HCT116 (cell line): ENCODE results near the gene DOCK9. TPM values are rescaled to one million over a fixed set of nuclear protein-coding genes. Genes with fewer than 3 reads are reported as not detected.

Experiments
- ATAC-seq: fragments of 200-7000 bp; cut with Tn5 transposase; 2 replicates; pipeline ENCODE4 v1.9.1; 2020; ENCODE audit warnings: mild to moderate bottlenecking, moderate library complexity
- BruUV-seq: library from RNA; stranded (reverse); fragments of 400-500 nt; replicated peaks from 2 replicates; lab custom pipeline; 2021; lab: Mats Ljungman, UMichigan
- CTCF ChIA-PET: fragments of 300-600 bp; sonication (Branson Sonifier 250); formaldehyde crosslinking; loops from one replicate; lab custom pipeline; 2021; ENCODE audit warnings: antibody characterized with exemption; lab: Charles Lee
- POLR2A ChIA-PET: fragments of 300-600, 350-600 bp; sonication (Branson Sonifier 250); formaldehyde crosslinking; loops from one replicate; lab custom pipeline; 2021; ENCODE audit warnings: antibody characterized with exemption; lab: Charles Lee
- RAD21 ChIA-PET, 2 experiments: fragments of 300-600 bp; sonication (Branson Sonifier 250); formaldehyde crosslinking; loops; one replicate each; lab custom pipeline; 2023; ENCODE audit warnings: low total read pairs in 2 of 2; ENCODE audit not compliant: uncharacterized antibody in 2 of 2, unreplicated experiment in 2 of 2, low non-redundant PET in 1 of 2; lab: Charles Lee
- DNase-seq: peaks from one replicate; pipeline ENCODE4 v3.0.0-alpha.2; 2010; ENCODE audit warnings: low read depth, low spot score
- H2AFZ ChIP-seq: fragments of 200-600 bp; shearing (Covaris generic), sonication (generic); 2 replicates; pipeline ENCODE4 v1.6.1; 2017; ENCODE audit warnings: low read depth, mixed run types, mixed read lengths, antibody characterized with exemption, low read length; ENCODE audit not compliant: poor library complexity, severe bottlenecking
- H3K27ac ChIP-seq: 2 replicates; pipeline ENCODE4 v1.5.1; 2012; ENCODE audit warnings: low read depth, low read length
- H3K27me3 ChIP-seq: fragments of 200-600 bp; sonication (generic); 2 replicates; pipeline ENCODE4 v1.6.1; 2016; ENCODE audit warnings: mixed run types, low read length, mixed read lengths; ENCODE audit not compliant: insufficient read depth
- H3K36me3 ChIP-seq, 2 experiments: fragments of 200-500 bp in 1 of 2; fragments of 200-600 bp in 1 of 2; sonication (Bioruptor generic) in 1 of 2; sonication (generic) in 1 of 2; 2 replicates each; pipeline versions ENCODE4 v1.5.1 to v1.6.1; 2014 to 2016; ENCODE audit warnings: low read length in 2 of 2, inconsistent platforms in 1 of 2, mixed read lengths in 1 of 2, mixed run types in 1 of 2; ENCODE audit not compliant: insufficient read depth in 2 of 2, control insufficient read depth in 1 of 2
- H3K4me1 ChIP-seq, 2 experiments: fragments of 200-600 bp in 1 of 2; sonication (generic) in 1 of 2; 2 replicates each; pipeline versions ENCODE4 v1.5.1 to v1.6.1; 2012 to 2017; ENCODE audit warnings: low read length in 2 of 2, inconsistent platforms in 1 of 2, mild to moderate bottlenecking in 1 of 2, mixed read lengths in 1 of 2, mixed run types in 1 of 2, moderate library complexity in 1 of 2; ENCODE audit not compliant: insufficient read depth in 2 of 2, control insufficient read depth in 1 of 2
- H3K4me2 ChIP-seq: fragments of 200-600 bp; sonication (generic); 2 replicates; pipeline ENCODE4 v1.6.1; 2017; ENCODE audit warnings: mixed run types, low read length, mixed read lengths
- H3K4me3 ChIP-seq, 2 experiments: fragments of 200-600 bp in 1 of 2; sonication (generic) in 1 of 2; replicated peaks in 1 of 2; 2 replicates each; pipeline ENCODE4 v1.5.1; 2011 to 2016; ENCODE audit warnings: low read length in 2 of 2, control low read depth in 1 of 2, low read depth in 1 of 2, mild to moderate bottlenecking in 1 of 2, mixed read lengths in 1 of 2, mixed run types in 1 of 2
- H3K79me2 ChIP-seq: fragments of 200-600 bp; sonication (generic); 2 replicates; pipeline ENCODE4 v1.6.1; 2017; ENCODE audit warnings: mild to moderate bottlenecking, mixed run types, low read length, moderate library complexity, mixed read lengths; ENCODE audit not compliant: insufficient read depth
- H3K9ac ChIP-seq: fragments of 200-600 bp; sonication (generic); 2 replicates; pipeline ENCODE4 v1.6.1; 2016; ENCODE audit warnings: low read length, mixed read lengths
- H3K9me2 ChIP-seq: fragments of 200-600 bp; sonication (generic), shearing (Covaris generic); 2 replicates; pipeline ENCODE4 v1.6.1; 2017; ENCODE audit warnings: mixed run types, mild to moderate bottlenecking, moderate library complexity; ENCODE audit not compliant: insufficient read depth
- H3K9me3 ChIP-seq, 2 experiments: fragments of 200-500 bp in 1 of 2; fragments of 200-600 bp in 1 of 2; sonication (Bioruptor generic) in 1 of 2; sonication (generic) in 1 of 2; 2 replicates each; pipeline ENCODE4 v1.6.1; 2014 to 2017; ENCODE audit warnings: low read length in 2 of 2, mixed read lengths in 2 of 2, inconsistent platforms in 1 of 2, low read depth in 1 of 2, mild to moderate bottlenecking in 1 of 2, mixed run types in 1 of 2, moderate library complexity in 1 of 2; ENCODE audit not compliant: control insufficient read depth in 1 of 2, insufficient read depth in 1 of 2
- H4K20me1 ChIP-seq: fragments of 200-600 bp; sonication (generic), shearing (Covaris generic); 2 replicates; pipeline ENCODE4 v1.6.1; 2017; ENCODE audit warnings: mixed run types, mild to moderate bottlenecking, moderate library complexity; ENCODE audit not compliant: insufficient read depth
- CBX3 ChIP-seq: IDR thresholded peaks from 2 replicates; pipeline ENCODE4 v1.6.1; 2012; ENCODE audit warnings: low read depth
- ELF1 ChIP-seq: IDR thresholded peaks from 2 replicates; pipeline ENCODE4 v1.6.1; 2012; ENCODE audit warnings: low read depth, borderline replicate concordance
- FOSL1 ChIP-seq: IDR thresholded peaks from 2 replicates; pipeline ENCODE4 v1.6.1; 2012; ENCODE audit warnings: low read depth
- POLR2A ChIP-seq: IDR thresholded peaks from 2 replicates; pipeline ENCODE4 v1.7.0; 2011; ENCODE audit warnings: borderline replicate concordance; ENCODE audit not compliant: insufficient read depth, insufficient read length; ENCODE audit errors: extremely low read depth
- TCF7L2 ChIP-seq: IDR thresholded peaks from 2 replicates; pipeline ENCODE4 v1.7.0; 2011; ENCODE audit warnings: borderline replicate concordance, inconsistent platforms; ENCODE audit not compliant: insufficient read depth, insufficient read length; ENCODE audit errors: extremely low read depth
- ZNF274 ChIP-seq: fragments of 200-500 bp; sonication (Bioruptor generic); IDR thresholded peaks from 2 replicates; pipeline ENCODE4 v1.6.1; 2014; ENCODE audit warnings: mild to moderate bottlenecking, low read depth, low read length, inconsistent platforms
- intact Hi-C: fragments of 100-400 bp; cut with micrococcal nuclease; formaldehyde crosslinking; loops from 2 replicates; pipeline ENCODE4 v1.10.0; 2022
- total RNA-seq: library from RNA; stranded (reverse); gene quantifications from one replicate; pipeline ENCODE4 v1.2.1, GENCODE V29; 2021; ENCODE audit not compliant: unreplicated experiment
- TF ChIP-seq, protein P1 (sequence below): IDR thresholded peaks from 2 replicates; pipeline ENCODE4 v1.6.1; 2012; ENCODE audit warnings: low read depth
- TF ChIP-seq, protein P2 (sequence below), 3 experiments: fragments of 200-600 bp in 1 of 3; sonication (generic) in 1 of 3; IDR thresholded peaks in 2 of 3; conservative IDR thresholded peaks in 1 of 3; 2 replicates each; pipeline ENCODE4 v1.5.1; 2012 to 2017; ENCODE audit warnings: low read depth in 2 of 3, low read length in 2 of 3, antibody characterized with exemption in 1 of 3, borderline replicate concordance in 1 of 3, control low read depth in 1 of 3, mild to moderate bottlenecking in 1 of 3, mixed read lengths in 1 of 3, mixed run types in 1 of 3, moderate library complexity in 1 of 3; ENCODE audit not compliant: insufficient read depth in 1 of 3
- TF ChIP-seq, protein P3 (sequence below): IDR thresholded peaks from 2 replicates; pipeline ENCODE4 v1.6.1; 2012

DOCK9 gene
- total RNA-seq, 1 experiment from 2014 or later, result 58.8 TPM

DNA sequence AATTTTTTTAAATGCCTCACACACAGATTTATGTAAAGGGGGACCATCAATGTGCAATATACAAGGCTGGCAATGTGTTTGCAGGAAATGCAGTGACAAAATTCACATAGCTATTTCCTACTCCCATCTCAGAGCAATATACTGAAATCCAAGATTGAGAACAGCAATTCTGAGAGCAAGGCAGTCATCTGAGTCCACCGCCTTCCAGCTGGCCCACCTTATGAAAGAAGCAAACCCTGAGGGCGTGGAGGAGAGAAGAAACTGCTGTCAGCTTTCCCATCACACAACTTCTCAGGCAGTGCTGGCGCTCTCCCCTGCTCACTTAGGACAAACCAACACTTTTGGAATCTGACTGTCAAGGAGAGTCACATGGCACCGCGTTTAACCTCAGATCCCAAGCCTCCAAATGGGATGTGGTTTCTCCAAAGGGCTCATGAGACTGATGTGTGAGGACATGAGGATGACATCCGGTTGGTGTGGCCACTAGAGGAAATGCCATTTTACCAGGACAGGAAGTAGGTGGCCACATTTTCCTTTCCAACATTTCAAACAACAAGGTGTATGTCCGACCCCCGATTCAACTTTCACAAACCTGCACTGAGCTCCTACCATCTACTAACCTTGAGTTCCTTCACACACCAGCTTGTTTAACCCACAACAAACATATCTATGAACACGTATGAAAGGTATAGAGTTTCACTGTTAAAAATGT, 3.7 kb upstream of the DOCK9 start:
- ATAC-seq, result peak; percentile 31; the same call in 1 of the 2 replicates
- no peaks in the 10 kb centered on the region for H3K9me3 ChIP-seq
- H3K4me1 ChIP-seq, result peaks cover 12 to 48% of the 10 kb centered on the region in 2 experiments
- no peaks in the 10 kb centered on the region for H3K27me3 ChIP-seq
- H2AFZ ChIP-seq, result no peak overlapping the region
- ChIA-PET RAD21 (no interaction called here), POLR2A (no interaction called here)
- H3K36me3 ChIP-seq, result no peaks in the 10 kb centered on the region
- H3K9ac ChIP-seq, result no peak overlapping the region
- H3K9me2 ChIP-seq, result no peaks in the 10 kb centered on the region
- no peak overlapping the region for H3K27ac ChIP-seq
- DNase-seq, result no peak
- no peaks in the 10 kb centered on the region for H4K20me1 ChIP-seq
- H3K4me2 ChIP-seq, result no peak overlapping the region
- intact Hi-C loops, result no loop called here
- H3K4me3 ChIP-seq, result no peak overlapping the region
- no peak for TF ChIP-seq TCF7L2
- no peak for TF ChIP-seq CBX3
- no peak for TF ChIP-seq FOSL1
- TF ChIP-seq ELF1, result no peak
- TF ChIP-seq, protein P1, sequence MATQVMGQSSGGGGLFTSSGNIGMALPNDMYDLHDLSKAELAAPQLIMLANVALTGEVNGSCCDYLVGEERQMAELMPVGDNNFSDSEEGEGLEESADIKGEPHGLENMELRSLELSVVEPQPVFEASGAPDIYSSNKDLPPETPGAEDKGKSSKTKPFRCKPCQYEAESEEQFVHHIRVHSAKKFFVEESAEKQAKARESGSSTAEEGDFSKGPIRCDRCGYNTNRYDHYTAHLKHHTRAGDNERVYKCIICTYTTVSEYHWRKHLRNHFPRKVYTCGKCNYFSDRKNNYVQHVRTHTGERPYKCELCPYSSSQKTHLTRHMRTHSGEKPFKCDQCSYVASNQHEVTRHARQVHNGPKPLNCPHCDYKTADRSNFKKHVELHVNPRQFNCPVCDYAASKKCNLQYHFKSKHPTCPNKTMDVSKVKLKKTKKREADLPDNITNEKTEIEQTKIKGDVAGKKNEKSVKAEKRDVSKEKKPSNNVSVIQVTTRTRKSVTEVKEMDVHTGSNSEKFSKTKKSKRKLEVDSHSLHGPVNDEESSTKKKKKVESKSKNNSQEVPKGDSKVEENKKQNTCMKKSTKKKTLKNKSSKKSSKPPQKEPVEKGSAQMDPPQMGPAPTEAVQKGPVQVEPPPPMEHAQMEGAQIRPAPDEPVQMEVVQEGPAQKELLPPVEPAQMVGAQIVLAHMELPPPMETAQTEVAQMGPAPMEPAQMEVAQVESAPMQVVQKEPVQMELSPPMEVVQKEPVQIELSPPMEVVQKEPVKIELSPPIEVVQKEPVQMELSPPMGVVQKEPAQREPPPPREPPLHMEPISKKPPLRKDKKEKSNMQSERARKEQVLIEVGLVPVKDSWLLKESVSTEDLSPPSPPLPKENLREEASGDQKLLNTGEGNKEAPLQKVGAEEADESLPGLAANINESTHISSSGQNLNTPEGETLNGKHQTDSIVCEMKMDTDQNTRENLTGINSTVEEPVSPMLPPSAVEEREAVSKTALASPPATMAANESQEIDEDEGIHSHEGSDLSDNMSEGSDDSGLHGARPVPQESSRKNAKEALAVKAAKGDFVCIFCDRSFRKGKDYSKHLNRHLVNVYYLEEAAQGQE, result no peak
- no peak for TF ChIP-seq POLR2A
- no peak for TF ChIP-seq ZNF274
- TF ChIP-seq, protein P2, sequence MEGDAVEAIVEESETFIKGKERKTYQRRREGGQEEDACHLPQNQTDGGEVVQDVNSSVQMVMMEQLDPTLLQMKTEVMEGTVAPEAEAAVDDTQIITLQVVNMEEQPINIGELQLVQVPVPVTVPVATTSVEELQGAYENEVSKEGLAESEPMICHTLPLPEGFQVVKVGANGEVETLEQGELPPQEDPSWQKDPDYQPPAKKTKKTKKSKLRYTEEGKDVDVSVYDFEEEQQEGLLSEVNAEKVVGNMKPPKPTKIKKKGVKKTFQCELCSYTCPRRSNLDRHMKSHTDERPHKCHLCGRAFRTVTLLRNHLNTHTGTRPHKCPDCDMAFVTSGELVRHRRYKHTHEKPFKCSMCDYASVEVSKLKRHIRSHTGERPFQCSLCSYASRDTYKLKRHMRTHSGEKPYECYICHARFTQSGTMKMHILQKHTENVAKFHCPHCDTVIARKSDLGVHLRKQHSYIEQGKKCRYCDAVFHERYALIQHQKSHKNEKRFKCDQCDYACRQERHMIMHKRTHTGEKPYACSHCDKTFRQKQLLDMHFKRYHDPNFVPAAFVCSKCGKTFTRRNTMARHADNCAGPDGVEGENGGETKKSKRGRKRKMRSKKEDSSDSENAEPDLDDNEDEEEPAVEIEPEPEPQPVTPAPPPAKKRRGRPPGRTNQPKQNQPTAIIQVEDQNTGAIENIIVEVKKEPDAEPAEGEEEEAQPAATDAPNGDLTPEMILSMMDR (IDR thresholded peaks at IDR 0.05 in 2 of 3, conservative IDR thresholded peaks at IDR 0.05 in 1 of 3; ENCODE audit: borderline replicate concordance in 1 of 3, insufficient read depth in 1 of 3, low read depth in 2 of 3, low read length in 2 of 3), result no peak
- TF ChIP-seq, protein P3, sequence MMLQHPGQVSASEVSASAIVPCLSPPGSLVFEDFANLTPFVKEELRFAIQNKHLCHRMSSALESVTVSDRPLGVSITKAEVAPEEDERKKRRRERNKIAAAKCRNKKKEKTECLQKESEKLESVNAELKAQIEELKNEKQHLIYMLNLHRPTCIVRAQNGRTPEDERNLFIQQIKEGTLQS, result no peak
- TF ChIP-seq, all 23 proteins: peak for 0
- no peaks in the 10 kb centered on the region; the same call in 1 of the 2 replicates for H3K79me2 ChIP-seq
- no TSS peak for BruUV-seq
- CTCF ChIA-PET, result interaction anchor here (0.6 kb wide), 1 partner anchor 196 kb away, joined by 3 read pairs; no protein-coding TSS in a partner anchor
